ENCODE measurements around the gene HLA-G. TPM values are rescaled to one million over a fixed set of nuclear protein-coding genes. Genes with fewer than 3 reads are reported as not detected.

Gene HLA-G
- polyA plus RNA-seq, 1 of the 3 experiments (the other 2 are of a cell fraction) = not detected

GRCh38 chr6:29828471-29828797, 809 bp downstream of the HLA-G start (continued):
- TF ChIP-seq ZBTB33 (IDR thresholded peaks at IDR 0.05; ENCODE audit: borderline replicate concordance, low read depth) (no peak), RAD21 (IDR thresholded peaks at IDR 0.05; ENCODE audit: low read length) (no peak), SIN3A (IDR thresholded peaks at IDR 0.05; ENCODE audit: borderline replicate concordance, low read depth, low read length) (no peak), SMC3 (IDR thresholded peaks at IDR 0.05; ENCODE audit: low read depth, low read length) (no peak), PBX3 (IDR thresholded peaks at IDR 0.05) (no peak)

DNA sequence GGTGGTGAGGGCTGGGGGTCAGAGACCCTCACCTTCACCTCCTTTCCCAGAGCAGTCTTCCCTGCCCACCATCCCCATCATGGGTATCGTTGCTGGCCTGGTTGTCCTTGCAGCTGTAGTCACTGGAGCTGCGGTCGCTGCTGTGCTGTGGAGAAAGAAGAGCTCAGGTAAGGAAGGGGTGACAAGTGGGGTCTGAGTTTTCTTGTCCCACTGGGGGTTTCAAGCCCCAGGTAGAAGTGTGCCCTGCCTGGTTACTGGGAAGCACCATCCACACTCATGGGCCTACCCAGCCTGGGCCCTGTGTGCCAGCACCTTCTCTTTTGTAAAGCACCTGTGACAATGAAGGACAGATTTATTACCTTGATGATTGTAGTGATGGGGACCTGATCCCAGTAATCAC, 2.1 kb downstream of the HLA-G start:
- Histone ChIP-seq H3K27ac (ENCODE audit: low read depth in 2 of 2, low read length in 1 of 2) (no peak overlapping the region), H3K9me2 (no peaks in the 10 kb centered on the region), H3K9me3 (no peaks in the 10 kb centered on the region), H3K36me3 (replicated peaks in 1 of 2; ENCODE audit: control insufficient read depth in 1 of 2, insufficient read depth in 2 of 2, low read length in 1 of 2) (no peaks in the 10 kb centered on the region), H3K27me3 (ENCODE audit: insufficient read depth) (peaks cover 11% of the 10 kb centered on the region; the same call in 1 of the 2 replicates), H3K4me3 (ENCODE audit: low read depth in 2 of 2, low read length in 1 of 2) (no peak overlapping the region), H3K9ac (no peak overlapping the region), H3K79me2 (ENCODE audit: insufficient read depth) (no peaks in the 10 kb centered on the region), H3K4me2 (no peak overlapping the region), H4K20me1 (ENCODE audit: insufficient read depth) (no peaks in the 10 kb centered on the region), H3K4me1 (ENCODE audit: control insufficient read depth in 1 of 2, insufficient read depth in 2 of 2, low read depth in 1 of 2, low read length in 1 of 2) (no peaks in the 10 kb centered on the region), H2AFZ (ENCODE audit: low read depth) (no peak overlapping the region), H3F3A (replicated peaks; ENCODE audit: insufficient read depth) (no peaks in the 10 kb centered on the region)
- DNase-seq = no peak
- TF ChIP-seq FOSL2 (IDR thresholded peaks at IDR 0.05; ENCODE audit: borderline replicate concordance, low read depth) = no peak
- no peak for TF ChIP-seq PBX3 (IDR thresholded peaks at IDR 0.05)
- no peak for TF ChIP-seq TCF12 (IDR thresholded peaks at IDR 0.05)
- TF ChIP-seq, protein P1, sequence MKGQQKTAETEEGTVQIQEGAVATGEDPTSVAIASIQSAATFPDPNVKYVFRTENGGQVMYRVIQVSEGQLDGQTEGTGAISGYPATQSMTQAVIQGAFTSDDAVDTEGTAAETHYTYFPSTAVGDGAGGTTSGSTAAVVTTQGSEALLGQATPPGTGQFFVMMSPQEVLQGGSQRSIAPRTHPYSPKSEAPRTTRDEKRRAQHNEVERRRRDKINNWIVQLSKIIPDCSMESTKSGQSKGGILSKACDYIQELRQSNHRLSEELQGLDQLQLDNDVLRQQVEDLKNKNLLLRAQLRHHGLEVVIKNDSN (IDR thresholded peaks at IDR 0.05; ENCODE audit: borderline replicate concordance, low read depth) = no peak
- TF ChIP-seq TEAD4 (IDR thresholded peaks at IDR 0.05; ENCODE audit: borderline replicate concordance, insufficient read depth) = no peak
- no peak for TF ChIP-seq FOXJ3 (CRISPR knock-in tag; IDR thresholded peaks at IDR 0.05)
- TF ChIP-seq, protein P2, sequence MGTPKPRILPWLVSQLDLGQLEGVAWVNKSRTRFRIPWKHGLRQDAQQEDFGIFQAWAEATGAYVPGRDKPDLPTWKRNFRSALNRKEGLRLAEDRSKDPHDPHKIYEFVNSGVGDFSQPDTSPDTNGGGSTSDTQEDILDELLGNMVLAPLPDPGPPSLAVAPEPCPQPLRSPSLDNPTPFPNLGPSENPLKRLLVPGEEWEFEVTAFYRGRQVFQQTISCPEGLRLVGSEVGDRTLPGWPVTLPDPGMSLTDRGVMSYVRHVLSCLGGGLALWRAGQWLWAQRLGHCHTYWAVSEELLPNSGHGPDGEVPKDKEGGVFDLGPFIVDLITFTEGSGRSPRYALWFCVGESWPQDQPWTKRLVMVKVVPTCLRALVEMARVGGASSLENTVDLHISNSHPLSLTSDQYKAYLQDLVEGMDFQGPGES (IDR thresholded peaks at IDR 0.05; ENCODE audit: low read depth, low read length) = no peak
- no peak for TF ChIP-seq ZBTB33 (IDR thresholded peaks at IDR 0.05; ENCODE audit: borderline replicate concordance, low read depth)
- no peak for TF ChIP-seq NFIC (IDR thresholded peaks at IDR 0.05; ENCODE audit: borderline replicate concordance)
- TF ChIP-seq JUND (IDR thresholded peaks at IDR 0.05) = no peak
- TF ChIP-seq TAF1 (IDR thresholded peaks at IDR 0.05; ENCODE audit: borderline replicate concordance, low read depth, low read length) = no peak
- TF ChIP-seq POLR2AphosphoS5 (IDR thresholded peaks at IDR 0.05; ENCODE audit: low read depth, low read length) = no peak
- no peak for TF ChIP-seq RCOR1 (IDR thresholded peaks at IDR 0.05; ENCODE audit: low read length)
- TF ChIP-seq NRF1 (IDR thresholded peaks at IDR 0.05; ENCODE audit: low read depth, low read length) = no peak
- TF ChIP-seq CTCF (IDR thresholded peaks at IDR 0.05) = no peak
- 36% methylated on average over 3 of the region's 3 CpGs for WGBS (ENCODE audit: low lambda C conversion rate)
- ChIA-PET POLR2A (no interaction called here), CTCF (interaction anchor here (1.2 to 2.2 kb wide), 3 partner anchors 8 to 92 kb away, joined by 3 to 6 read pairs (median 4); no protein-coding TSS in a partner anchor)

Measured in SK-N-SH (cell line).